ENCODE data around the gene LRRC8D.
A peak's percentile ranks its signal among the peaks of the same experiment; 100 is the strongest.

Gene LRRC8D

DNA sequence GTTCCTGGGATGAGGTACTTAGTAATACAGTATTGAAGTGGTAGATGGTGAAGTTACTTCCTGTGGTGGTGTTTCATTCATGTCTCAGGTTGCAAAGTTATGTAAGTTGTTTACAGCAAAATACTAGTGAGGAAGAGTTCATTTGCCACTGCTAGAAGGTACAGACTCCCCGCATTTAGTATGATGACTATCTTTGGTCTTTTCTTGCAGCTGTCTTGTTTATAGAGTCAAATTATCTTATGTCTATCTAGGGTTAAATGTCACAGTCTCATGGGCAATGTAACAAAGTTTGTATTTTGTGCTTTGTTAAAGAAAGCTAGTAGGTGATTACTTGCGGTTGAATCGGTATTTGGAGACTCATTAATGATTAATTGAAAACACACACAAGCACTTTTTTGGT is 50.2 kb downstream of the LRRC8D start:
- no peak for DNase-seq (ENCODE audit: low read depth in 2 of 2)
- TF ChIP-seq, protein P1, sequence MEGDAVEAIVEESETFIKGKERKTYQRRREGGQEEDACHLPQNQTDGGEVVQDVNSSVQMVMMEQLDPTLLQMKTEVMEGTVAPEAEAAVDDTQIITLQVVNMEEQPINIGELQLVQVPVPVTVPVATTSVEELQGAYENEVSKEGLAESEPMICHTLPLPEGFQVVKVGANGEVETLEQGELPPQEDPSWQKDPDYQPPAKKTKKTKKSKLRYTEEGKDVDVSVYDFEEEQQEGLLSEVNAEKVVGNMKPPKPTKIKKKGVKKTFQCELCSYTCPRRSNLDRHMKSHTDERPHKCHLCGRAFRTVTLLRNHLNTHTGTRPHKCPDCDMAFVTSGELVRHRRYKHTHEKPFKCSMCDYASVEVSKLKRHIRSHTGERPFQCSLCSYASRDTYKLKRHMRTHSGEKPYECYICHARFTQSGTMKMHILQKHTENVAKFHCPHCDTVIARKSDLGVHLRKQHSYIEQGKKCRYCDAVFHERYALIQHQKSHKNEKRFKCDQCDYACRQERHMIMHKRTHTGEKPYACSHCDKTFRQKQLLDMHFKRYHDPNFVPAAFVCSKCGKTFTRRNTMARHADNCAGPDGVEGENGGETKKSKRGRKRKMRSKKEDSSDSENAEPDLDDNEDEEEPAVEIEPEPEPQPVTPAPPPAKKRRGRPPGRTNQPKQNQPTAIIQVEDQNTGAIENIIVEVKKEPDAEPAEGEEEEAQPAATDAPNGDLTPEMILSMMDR (IDR thresholded peaks at IDR 0.05; ENCODE audit: low read depth, low read length) = no peak
- H3K4me3 ChIP-seq (replicated peaks in 1 of 2; ENCODE audit: low read depth in 2 of 2, low read length in 2 of 2) = no peak overlapping the region

DNA sequence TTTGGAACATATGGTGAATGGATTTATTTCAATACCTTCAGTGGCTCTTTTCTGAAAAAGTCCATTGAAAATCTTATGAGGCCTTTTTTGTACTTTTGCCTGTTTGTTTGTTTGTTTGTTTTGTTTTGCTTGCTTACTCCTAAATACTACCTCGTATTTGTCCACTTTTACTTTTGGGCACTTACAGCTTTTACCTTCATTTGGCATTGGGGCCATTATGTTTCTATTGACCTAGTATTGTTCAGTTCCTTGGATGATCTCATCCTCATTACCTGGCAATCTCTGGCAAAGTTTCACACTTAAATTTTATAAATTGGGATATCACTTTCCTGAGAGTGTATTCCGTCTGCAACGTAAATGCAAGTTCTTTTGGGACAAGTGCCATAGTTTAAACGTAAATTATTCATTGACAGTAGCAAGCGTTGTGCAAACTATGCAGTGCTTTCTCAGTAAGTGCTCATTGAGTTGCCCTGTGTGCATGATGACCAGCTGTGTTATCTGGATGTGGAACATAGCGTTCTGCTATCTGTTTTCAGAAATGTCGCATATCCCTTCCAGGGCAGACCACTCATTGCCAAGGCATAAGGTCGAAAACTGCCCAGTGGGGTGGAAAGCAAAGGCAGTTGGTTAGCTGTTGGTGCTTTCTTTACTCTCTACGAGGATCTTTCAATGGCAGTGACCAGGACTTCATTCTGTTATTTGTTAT is 51.1 kb downstream of the LRRC8D start:
- TF ChIP-seq, protein P1 (IDR thresholded peaks at IDR 0.05; ENCODE audit: low read depth, low read length) = no peak

DNA sequence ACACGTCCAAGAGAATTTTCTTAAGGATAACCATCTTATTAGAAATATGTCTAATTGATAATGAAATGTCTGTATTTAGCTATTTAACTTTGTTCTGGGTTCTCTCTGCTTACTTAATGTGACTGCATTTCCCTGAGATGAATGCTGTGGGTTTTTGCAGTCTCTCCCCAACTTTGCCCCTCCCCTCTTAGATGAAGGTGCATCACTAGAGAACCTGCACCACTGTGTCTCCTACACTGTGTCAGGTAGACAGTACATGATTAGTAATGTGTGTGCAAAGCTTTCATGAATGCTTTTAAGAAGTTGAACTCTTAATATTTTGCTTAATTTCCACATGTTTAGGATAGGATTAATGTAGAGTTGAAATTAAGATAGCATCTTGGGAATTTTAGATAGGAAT is 51.7 kb downstream of the LRRC8D start:
- DNase-seq (ENCODE audit: low read depth in 2 of 2) = no peak

More for the DNA sequence above, 51.1 kb downstream of the LRRC8D start:
- DNase-seq (ENCODE audit: low read depth in 2 of 2) = peak in 1 of 2 donors; percentile 44
- H3K4me3 ChIP-seq (replicated peaks in 1 of 2; ENCODE audit: low read depth in 2 of 2, low read length in 2 of 2) = no peak overlapping the region

DNA sequence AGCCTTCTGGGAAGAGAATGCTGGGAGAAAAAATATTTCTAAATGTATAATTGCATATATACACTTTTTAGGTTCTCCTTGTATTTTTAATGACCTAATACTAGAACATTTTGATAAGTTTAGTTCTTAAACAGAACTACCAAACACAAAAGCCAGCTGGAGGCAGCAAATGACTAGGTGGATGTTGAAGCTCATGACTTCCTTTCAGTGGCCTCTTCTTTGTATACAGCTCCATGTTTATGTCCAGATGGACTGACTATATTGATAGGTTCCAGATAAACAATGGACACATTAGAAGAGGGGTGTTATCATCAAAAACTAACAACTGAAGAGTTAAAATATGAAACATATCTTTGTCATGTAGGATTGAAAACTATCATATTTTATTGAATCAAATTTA is 52.5 kb downstream of the LRRC8D start:
- H3K4me3 ChIP-seq (replicated peaks in 1 of 2; ENCODE audit: low read depth in 2 of 2, low read length in 2 of 2) = no peak overlapping the region
- TF ChIP-seq, protein P1 (IDR thresholded peaks at IDR 0.05; ENCODE audit: low read depth, low read length) = no peak
- DNase-seq (ENCODE audit: low read depth in 2 of 2) = peak; percentile 23 to 29

More for the DNA sequence above, 51.7 kb downstream of the LRRC8D start:
- H3K4me3 ChIP-seq (replicated peaks in 1 of 2; ENCODE audit: low read depth in 2 of 2, low read length in 2 of 2) = no peak overlapping the region
- TF ChIP-seq, protein P1 (IDR thresholded peaks at IDR 0.05; ENCODE audit: low read depth, low read length) = no peak

DNA sequence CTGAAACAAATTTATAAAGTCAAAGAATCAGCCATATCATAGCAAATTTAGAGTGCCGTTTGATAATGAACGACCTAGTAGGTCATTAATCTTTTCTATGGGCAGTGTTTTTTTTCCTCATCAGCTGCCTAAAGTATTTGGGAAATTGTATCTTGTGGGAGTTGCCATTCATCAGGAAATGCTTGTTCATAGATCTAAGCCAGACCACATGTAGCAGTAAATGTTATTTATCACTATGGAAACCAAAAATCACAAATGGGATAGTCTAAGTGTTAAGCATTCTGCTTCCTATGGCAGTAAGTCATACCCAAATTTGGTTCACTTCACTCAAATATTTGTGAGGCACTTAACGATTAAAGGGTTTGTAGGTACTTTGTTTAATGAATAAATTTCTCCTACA is 52.9 kb downstream of the LRRC8D start:
- DNase-seq (ENCODE audit: low read depth in 2 of 2) = peak; percentile 82 to 93
- TF ChIP-seq, protein P1 (IDR thresholded peaks at IDR 0.05; ENCODE audit: low read depth, low read length) = no peak
- no peak overlapping the region for H3K4me3 ChIP-seq (replicated peaks in 1 of 2; ENCODE audit: low read depth in 2 of 2, low read length in 2 of 2)

DNA sequence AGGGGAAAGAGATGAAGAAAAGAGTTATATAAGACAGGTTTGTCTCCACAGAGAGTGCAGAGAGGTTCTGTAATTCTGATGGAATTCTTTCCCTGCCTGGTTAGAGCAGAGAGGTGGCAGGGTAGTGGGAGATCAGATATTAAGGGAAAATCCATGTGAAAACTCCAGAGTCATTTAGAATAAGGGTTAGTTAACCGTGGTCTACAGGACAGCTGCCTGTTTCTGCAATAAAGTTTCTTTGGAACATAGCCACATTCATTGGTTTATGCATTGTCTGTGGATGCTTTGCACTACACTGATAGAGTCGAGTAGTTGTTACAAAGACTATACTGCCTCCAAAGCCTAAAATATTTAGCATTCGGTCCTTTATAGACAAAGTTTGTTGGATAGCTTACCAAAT is 55.6 kb downstream of the LRRC8D start:
- TF ChIP-seq, protein P1 (IDR thresholded peaks at IDR 0.05; ENCODE audit: low read depth, low read length) = no peak

DNA sequence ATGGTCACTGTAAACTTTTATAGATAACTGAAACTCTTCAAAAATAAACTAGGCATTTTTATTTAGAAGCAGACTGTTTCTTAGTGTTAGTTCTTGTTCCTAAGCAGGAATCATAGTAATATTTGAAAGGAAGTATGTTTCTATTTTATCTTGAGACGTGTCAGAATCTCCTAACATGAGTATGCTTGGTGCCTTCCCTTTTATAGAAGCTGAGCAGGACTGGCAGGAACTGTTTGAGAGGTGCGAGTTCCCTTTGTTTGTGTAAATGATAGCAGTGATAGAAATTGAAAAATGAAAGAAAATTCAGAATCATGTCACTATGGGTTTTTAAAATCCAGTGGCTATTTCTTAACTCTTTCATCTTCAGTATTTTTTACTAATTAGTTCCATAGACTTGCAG is 56.9 kb downstream of the LRRC8D start:
- TF ChIP-seq, protein P1 (IDR thresholded peaks at IDR 0.05; ENCODE audit: low read depth, low read length) = no peak

More for the DNA sequence above, 55.6 kb downstream of the LRRC8D start:
- H3K4me3 ChIP-seq (replicated peaks in 1 of 2; ENCODE audit: low read depth in 2 of 2, low read length in 2 of 2) = no peak overlapping the region
- no peak for DNase-seq (ENCODE audit: low read depth in 2 of 2)

More for the DNA sequence above, 56.9 kb downstream of the LRRC8D start:
- peak in 1 of 2 donors; percentile 29 for DNase-seq (ENCODE audit: low read depth in 2 of 2)
- no peak overlapping the region for H3K4me3 ChIP-seq (replicated peaks in 1 of 2; ENCODE audit: low read depth in 2 of 2, low read length in 2 of 2)

All from cardiac fibroblast (primary cell).